IPS-15b (cell line): Measurements from ENCODE around the gene CD6.

Experiments
- H3K27me3 ChIP-seq: one replicate; pipeline ENCODE4 v1.6.1; 2013; ENCODE audit warnings: low read length; ENCODE audit not compliant: control insufficient read depth, insufficient read depth
- H3K36me3 ChIP-seq: one replicate; pipeline ENCODE4 v1.6.1; 2013; ENCODE audit warnings: low read length; ENCODE audit not compliant: control insufficient read depth, insufficient read depth
- H3K4me1 ChIP-seq: one replicate; pipeline ENCODE4 v1.6.1; 2013; ENCODE audit warnings: mild to moderate bottlenecking, low read length; ENCODE audit not compliant: control insufficient read depth, insufficient read depth
- H3K4me3 ChIP-seq: one replicate; pipeline ENCODE4 v1.5.1; 2013; ENCODE audit warnings: low read depth, low read length
- H3K9ac ChIP-seq: one replicate; pipeline ENCODE4 v1.6.1; 2013; ENCODE audit warnings: low read depth, mild to moderate bottlenecking, low read length
- H3K9me3 ChIP-seq: one replicate; pipeline ENCODE4 v1.6.1; 2013; ENCODE audit warnings: mild to moderate bottlenecking, low read length; ENCODE audit not compliant: control insufficient read depth, insufficient read depth

Gene CD6

GRCh38 chr11:61046833-61047232, 75.4 kb downstream of the CD6 start:
- Histone ChIP-seq H3K9me3 (no peaks in the 10 kb centered on the region), H3K27me3 (peaks cover 3% of the 10 kb centered on the region), H3K9ac (no peak overlapping the region), H3K4me3 (no peak overlapping the region), H3K36me3 (no peaks in the 10 kb centered on the region), H3K4me1 (peaks cover 3% of the 10 kb centered on the region)

GRCh38 chr11:61048368-61049062, 77.0 kb downstream of the CD6 start:
- no peaks in the 10 kb centered on the region for H3K27me3 ChIP-seq
- no peaks in the 10 kb centered on the region for H3K36me3 ChIP-seq
- no peaks in the 10 kb centered on the region for H3K4me1 ChIP-seq
- H3K9ac ChIP-seq, result no peak overlapping the region
- no peaks in the 10 kb centered on the region for H3K9me3 ChIP-seq
- no peak overlapping the region for H3K4me3 ChIP-seq

GRCh38 chr11:61049063-61049377, 77.5 kb downstream of the CD6 start:
- H3K4me3 ChIP-seq, result no peak overlapping the region
- no peak overlapping the region for H3K9ac ChIP-seq
- H3K27me3 ChIP-seq, result no peaks in the 10 kb centered on the region
- H3K36me3 ChIP-seq, result no peaks in the 10 kb centered on the region
- H3K4me1 ChIP-seq, result no peaks in the 10 kb centered on the region
- no peaks in the 10 kb centered on the region for H3K9me3 ChIP-seq

- H3K9ac ChIP-seq, result no peak overlapping the region
- no peaks in the 10 kb centered on the region for H3K4me1 ChIP-seq
- H3K27me3 ChIP-seq, result no peaks in the 10 kb centered on the region
- no peak overlapping the region for H3K4me3 ChIP-seq
- H3K36me3 ChIP-seq, result no peaks in the 10 kb centered on the region
- H3K9me3 ChIP-seq, result no peaks in the 10 kb centered on the region
Measured at GRCh38 chr11:61049859-61050258, 78.4 kb downstream of the CD6 start.

- H3K36me3 ChIP-seq, result no peaks in the 10 kb centered on the region
- no peak overlapping the region for H3K9ac ChIP-seq
- no peak overlapping the region for H3K4me3 ChIP-seq
- H3K27me3 ChIP-seq, result no peaks in the 10 kb centered on the region
- H3K9me3 ChIP-seq, result no peaks in the 10 kb centered on the region
- no peaks in the 10 kb centered on the region for H3K4me1 ChIP-seq
Measured at GRCh38 chr11:61052182-61052972, 80.9 kb downstream of the CD6 start.

- H3K36me3 ChIP-seq, result no peaks in the 10 kb centered on the region
- no peak overlapping the region for H3K4me3 ChIP-seq
- no peaks in the 10 kb centered on the region for H3K27me3 ChIP-seq
- no peaks in the 10 kb centered on the region for H3K9me3 ChIP-seq
- H3K9ac ChIP-seq, result no peak overlapping the region
- H3K4me1 ChIP-seq, result no peaks in the 10 kb centered on the region
Measured at GRCh38 chr11:61053191-61053590, 81.7 kb downstream of the CD6 start.

GRCh38 chr11:61054513-61054912, 83.0 kb downstream of the CD6 start:
- no peaks in the 10 kb centered on the region for H3K4me1 ChIP-seq
- H3K36me3 ChIP-seq, result no peaks in the 10 kb centered on the region
- no peaks in the 10 kb centered on the region for H3K9me3 ChIP-seq
- H3K27me3 ChIP-seq, result no peaks in the 10 kb centered on the region
- no peak overlapping the region for H3K9ac ChIP-seq
- no peak overlapping the region for H3K4me3 ChIP-seq

- no peak overlapping the region for H3K4me3 ChIP-seq
- no peaks in the 10 kb centered on the region for H3K9me3 ChIP-seq
- no peaks in the 10 kb centered on the region for H3K4me1 ChIP-seq
Measured at GRCh38 chr11:61054927-61055562, 83.6 kb downstream of the CD6 start.

GRCh38 chr11:61055776-61056175, 84.3 kb downstream of the CD6 start:
- Histone ChIP-seq H3K36me3 (no peaks in the 10 kb centered on the region), H3K4me3 (no peak overlapping the region), H3K4me1 (no peaks in the 10 kb centered on the region), H3K27me3 (no peaks in the 10 kb centered on the region), H3K9me3 (no peaks in the 10 kb centered on the region), H3K9ac (no peak overlapping the region)

More at GRCh38 chr11:61054927-61055562, 83.6 kb downstream of the CD6 start:
- Histone ChIP-seq H3K27me3 (no peaks in the 10 kb centered on the region), H3K9ac (no peak overlapping the region), H3K36me3 (no peaks in the 10 kb centered on the region)

GRCh38 chr11:61056571-61056970, 85.1 kb downstream of the CD6 start:
- no peak overlapping the region for H3K9ac ChIP-seq
- no peaks in the 10 kb centered on the region for H3K36me3 ChIP-seq
- H3K27me3 ChIP-seq, result no peaks in the 10 kb centered on the region

GRCh38 chr11:61056981-61057380, 85.5 kb downstream of the CD6 start:
- H3K27me3 ChIP-seq, result no peaks in the 10 kb centered on the region
- H3K9ac ChIP-seq, result no peak overlapping the region
- H3K36me3 ChIP-seq, result no peaks in the 10 kb centered on the region
- no peaks in the 10 kb centered on the region for H3K9me3 ChIP-seq
- no peaks in the 10 kb centered on the region for H3K4me1 ChIP-seq
- no peak overlapping the region for H3K4me3 ChIP-seq

More at GRCh38 chr11:61056571-61056970, 85.1 kb downstream of the CD6 start:
- no peak overlapping the region for H3K4me3 ChIP-seq
- no peaks in the 10 kb centered on the region for H3K9me3 ChIP-seq
- H3K4me1 ChIP-seq, result no peaks in the 10 kb centered on the region

GRCh38 chr11:61057615-61058014, 86.1 kb downstream of the CD6 start:
- no peaks in the 10 kb centered on the region for H3K36me3 ChIP-seq
- H3K9ac ChIP-seq, result no peak overlapping the region
- H3K4me3 ChIP-seq, result no peak overlapping the region
- H3K27me3 ChIP-seq, result no peaks in the 10 kb centered on the region
- no peaks in the 10 kb centered on the region for H3K9me3 ChIP-seq
- H3K4me1 ChIP-seq, result no peaks in the 10 kb centered on the region
